HCT116 (cell line): ENCODE measurements around the gene SGCA. TPM values are rescaled to one million over a fixed set of nuclear protein-coding genes. Genes with fewer than 3 reads are reported as not detected.
A peak's percentile ranks its signal among the peaks of the same experiment; 100 is the strongest.

ENCODE experiments used
- ATF3 ChIP-seq: IDR thresholded peaks from 2 replicates; pipeline ENCODE4 v1.6.1; 2012
- CEBPB ChIP-seq: IDR thresholded peaks from 2 replicates; pipeline ENCODE4 v1.6.1; 2012; ENCODE audit warnings: low read depth
- EGR1 ChIP-seq: IDR thresholded peaks from 2 replicates; pipeline ENCODE4 v1.6.1; 2012; ENCODE audit warnings: low read depth
- ELF1 ChIP-seq: IDR thresholded peaks from 2 replicates; pipeline ENCODE4 v1.6.1; 2012; ENCODE audit warnings: low read depth, borderline replicate concordance
- EZH2phosphoT487 ChIP-seq: fragments of 200-600 bp; IDR thresholded peaks from 2 replicates; pipeline ENCODE4 v1.6.1; 2018; ENCODE audit warnings: antibody characterized with exemption, borderline replicate concordance
- FOSL1 ChIP-seq: IDR thresholded peaks from 2 replicates; pipeline ENCODE4 v1.6.1; 2012; ENCODE audit warnings: low read depth
- POLR2A ChIP-seq: IDR thresholded peaks from 2 replicates; pipeline ENCODE4 v1.7.0; 2011; ENCODE audit warnings: borderline replicate concordance; ENCODE audit not compliant: insufficient read depth, insufficient read length; ENCODE audit errors: extremely low read depth
- POLR2AphosphoS5 ChIP-seq: IDR thresholded peaks from 2 replicates; pipeline ENCODE4 v1.6.1; 2011; ENCODE audit warnings: mild to moderate bottlenecking, low read depth, low read length, moderate library complexity
- SIN3A ChIP-seq: IDR thresholded peaks from 2 replicates; pipeline ENCODE4 v1.6.1; 2012; ENCODE audit warnings: low read depth
- SP1 ChIP-seq: IDR thresholded peaks from 2 replicates; pipeline ENCODE4 v1.6.1; 2012; ENCODE audit warnings: low read depth
- SRF ChIP-seq: IDR thresholded peaks from 2 replicates; pipeline ENCODE4 v1.6.1; 2012; ENCODE audit warnings: low read depth
- TCF7L2 ChIP-seq: IDR thresholded peaks from 2 replicates; pipeline ENCODE4 v1.7.0; 2011; ENCODE audit warnings: borderline replicate concordance, inconsistent platforms; ENCODE audit not compliant: insufficient read depth, insufficient read length; ENCODE audit errors: extremely low read depth
- YY1 ChIP-seq: IDR thresholded peaks from 2 replicates; pipeline ENCODE4 v1.6.1; 2011; ENCODE audit warnings: low read length, low read depth, moderate library complexity, mild to moderate bottlenecking; ENCODE audit not compliant: insufficient replicate concordance; ENCODE audit errors: extremely low read depth
- ZFX ChIP-seq: fragments of 450-650 bp; IDR thresholded peaks from 2 replicates; pipeline ENCODE4 v1.6.1; 2017
- ZNF274 ChIP-seq: fragments of 200-500 bp; sonication (Bioruptor generic); IDR thresholded peaks from 2 replicates; pipeline ENCODE4 v1.6.1; 2014; ENCODE audit warnings: mild to moderate bottlenecking, low read depth, low read length, inconsistent platforms
- total RNA-seq: library from RNA; stranded (reverse); gene quantifications from one replicate; pipeline ENCODE4 v1.2.1, GENCODE V29; 2021; ENCODE audit not compliant: unreplicated experiment
- TF ChIP-seq, protein P1 (sequence below): IDR thresholded peaks from 2 replicates; pipeline ENCODE4 v1.6.1; 2012
- TF ChIP-seq, protein P2 (sequence below): IDR thresholded peaks from 2 replicates; pipeline ENCODE4 v1.6.1; 2011; ENCODE audit warnings: mild to moderate bottlenecking, low read length, moderate library complexity; ENCODE audit not compliant: insufficient replicate concordance; ENCODE audit errors: extremely low read depth

The SGCA gene
- total RNA-seq, 1 experiment from 2014 or later, result 0.37 TPM

GRCh38 chr17:50218771-50219315, 53.0 kb downstream of the SGCA start (continued):
- TF ChIP-seq POLR2AphosphoS5, result no peak
- no peak for TF ChIP-seq TCF7L2
- TF ChIP-seq POLR2A, result no peak
- no peak for TF ChIP-seq YY1
- no peak for TF ChIP-seq ATF3
- no peak for TF ChIP-seq CEBPB
- TF ChIP-seq, protein P1, sequence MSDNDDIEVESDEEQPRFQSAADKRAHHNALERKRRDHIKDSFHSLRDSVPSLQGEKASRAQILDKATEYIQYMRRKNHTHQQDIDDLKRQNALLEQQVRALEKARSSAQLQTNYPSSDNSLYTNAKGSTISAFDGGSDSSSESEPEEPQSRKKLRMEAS, result 0 out of 2 replicates have a peak, but pooled peaks have one; percentile 41
- no peak for TF ChIP-seq ELF1
- TF ChIP-seq EZH2phosphoT487, result no peak
- TF ChIP-seq FOSL1, result peak; percentile 81
- TF ChIP-seq ZFX, result no peak
- TF ChIP-seq, protein P2, sequence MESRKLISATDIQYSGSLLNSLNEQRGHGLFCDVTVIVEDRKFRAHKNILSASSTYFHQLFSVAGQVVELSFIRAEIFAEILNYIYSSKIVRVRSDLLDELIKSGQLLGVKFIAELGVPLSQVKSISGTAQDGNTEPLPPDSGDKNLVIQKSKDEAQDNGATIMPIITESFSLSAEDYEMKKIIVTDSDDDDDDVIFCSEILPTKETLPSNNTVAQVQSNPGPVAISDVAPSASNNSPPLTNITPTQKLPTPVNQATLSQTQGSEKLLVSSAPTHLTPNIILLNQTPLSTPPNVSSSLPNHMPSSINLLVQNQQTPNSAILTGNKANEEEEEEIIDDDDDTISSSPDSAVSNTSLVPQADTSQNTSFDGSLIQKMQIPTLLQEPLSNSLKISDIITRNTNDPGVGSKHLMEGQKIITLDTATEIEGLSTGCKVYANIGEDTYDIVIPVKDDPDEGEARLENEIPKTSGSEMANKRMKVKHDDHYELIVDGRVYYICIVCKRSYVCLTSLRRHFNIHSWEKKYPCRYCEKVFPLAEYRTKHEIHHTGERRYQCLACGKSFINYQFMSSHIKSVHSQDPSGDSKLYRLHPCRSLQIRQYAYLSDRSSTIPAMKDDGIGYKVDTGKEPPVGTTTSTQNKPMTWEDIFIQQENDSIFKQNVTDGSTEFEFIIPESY, result no peak
- peak; percentile 61; the same call in 1 of the 2 replicates for TF ChIP-seq SP1
- TF ChIP-seq ZNF274, result no peak
- no peak for TF ChIP-seq EGR1
- TF ChIP-seq SRF, result no peak
- peak; percentile 52 for TF ChIP-seq SIN3A
- TF ChIP-seq, all 23 proteins: peak for 7
